ENCODE measurements around the gene IFITM10.
"Not testable (repeated sequence)": the region's sequence is repeated elsewhere in the genome, so short reads cannot be mapped to it uniquely, and the experiment has no call there.

The IFITM10 gene

GRCh38 chr11:1771700-1772099, 21.3 kb upstream of the IFITM10 start:
- H3K36me3 Mint-ChIP-seq (ENCODE audit: low read depth), result no peaks in the 10 kb centered on the region
- H3K4me1 Mint-ChIP-seq (ENCODE audit: low read depth), result peaks cover 26% of the 10 kb centered on the region
- DNase-seq, result no peak
- no peak overlapping the region for H3K27ac Mint-ChIP-seq
- no peaks in the 10 kb centered on the region for H3K9me3 Mint-ChIP-seq
- no peaks in the 10 kb centered on the region for H3K27me3 Mint-ChIP-seq
- H3K4me3 Mint-ChIP-seq, result no peak overlapping the region

DNA sequence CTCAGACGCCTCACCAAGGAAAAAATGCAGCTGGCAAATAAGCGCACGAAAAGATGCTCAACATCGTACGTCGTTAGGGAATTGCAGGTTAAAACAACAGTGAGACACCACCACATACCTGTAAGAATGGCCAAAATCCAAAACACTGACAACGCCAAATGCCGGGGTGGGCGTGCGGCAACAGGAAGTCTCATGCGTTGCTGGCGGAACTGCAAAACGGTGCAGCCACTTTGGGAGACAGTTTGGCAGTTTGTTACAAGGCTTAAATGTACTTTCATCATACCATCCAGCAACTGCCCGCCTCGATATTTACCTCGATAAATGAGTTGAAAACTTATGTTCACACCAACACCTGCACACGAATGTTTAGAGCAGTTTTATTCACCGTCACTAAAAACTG, 20.9 kb upstream of the IFITM10 start:
- Mint-ChIP-seq H3K27ac (no peak overlapping the region), H3K4me3 (no peak overlapping the region), H3K9me3 (no peaks in the 10 kb centered on the region), H3K36me3 (ENCODE audit: low read depth) (no peaks in the 10 kb centered on the region), H3K27me3 (no peaks in the 10 kb centered on the region), H3K4me1 (ENCODE audit: low read depth) (peaks cover 26% of the 10 kb centered on the region)
- no peak for DNase-seq

DNA sequence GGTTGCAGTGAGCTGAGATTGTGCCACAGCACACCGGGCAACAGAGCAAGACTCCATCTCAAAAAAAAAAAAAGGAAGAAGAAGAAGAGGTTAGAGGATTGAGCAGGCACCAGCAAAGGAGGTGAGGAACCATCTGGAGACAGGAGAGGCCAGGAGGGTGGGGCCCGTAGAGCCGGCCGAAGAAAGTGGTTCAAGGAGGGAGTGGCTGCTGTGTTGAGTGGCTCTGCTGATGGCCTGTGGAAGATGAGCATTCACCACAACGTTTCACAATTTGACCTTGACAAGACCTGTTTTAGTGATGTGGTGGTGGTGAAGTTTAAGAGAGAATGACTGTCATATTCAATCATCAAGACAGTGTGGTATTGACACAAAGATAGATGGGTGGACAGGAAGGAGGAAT, 20.1 kb upstream of the IFITM10 start:
- Mint-ChIP-seq H3K36me3 (ENCODE audit: low read depth) (no peaks in the 10 kb centered on the region), H3K27me3 (no peaks in the 10 kb centered on the region), H3K9me3 (no peaks in the 10 kb centered on the region), H3K4me3 (no peak overlapping the region), H3K4me1 (ENCODE audit: low read depth) (peaks cover 26% of the 10 kb centered on the region), H3K27ac (no peak overlapping the region)
- DNase-seq, result no peak

- H3K36me3 Mint-ChIP-seq (ENCODE audit: low read depth), result no peaks in the 10 kb centered on the region
Observed at GRCh38 chr11:1770061-1770460, 19.7 kb upstream of the IFITM10 start.

GRCh38 chr11:1769304-1769936, 19.0 kb upstream of the IFITM10 start:
- peaks cover 27% of the 10 kb centered on the region for H3K4me1 Mint-ChIP-seq (ENCODE audit: low read depth)
- DNase-seq; H3K27me3 Mint-ChIP-seq; H3K4me3 Mint-ChIP-seq; H3K27ac Mint-ChIP-seq; H3K36me3 Mint-ChIP-seq (ENCODE audit: low read depth); H3K9me3 Mint-ChIP-seq: not testable (repeated sequence)

More at GRCh38 chr11:1770061-1770460, 19.7 kb upstream of the IFITM10 start:
- DNase-seq, result peak; percentile 22
- Mint-ChIP-seq H3K27me3 (no peaks in the 10 kb centered on the region), H3K4me3 (no peak overlapping the region), H3K27ac (no peak overlapping the region), H3K9me3 (no peaks in the 10 kb centered on the region), H3K4me1 (ENCODE audit: low read depth) (peaks cover 26% of the 10 kb centered on the region)

DNA sequence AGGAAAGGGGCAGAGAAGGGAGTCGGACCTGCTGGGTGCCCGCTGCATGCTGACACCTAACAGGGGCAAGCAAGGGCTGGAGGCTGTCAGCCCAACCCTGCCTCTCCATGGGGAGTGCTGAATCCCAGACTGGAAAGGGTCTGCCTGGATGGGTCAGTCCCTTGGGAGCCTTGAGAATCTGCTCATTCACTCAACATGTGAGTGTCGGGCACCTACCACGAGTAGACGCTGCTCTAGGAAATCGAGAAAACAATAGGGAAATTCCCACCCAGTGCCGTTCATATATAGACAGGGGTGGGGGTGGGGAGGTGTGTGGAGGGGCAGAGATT, 17.7 kb upstream of the IFITM10 start:
- no peak for DNase-seq
- H3K4me1 Mint-ChIP-seq (ENCODE audit: low read depth), result peaks cover 26% of the 10 kb centered on the region
- H3K4me3 Mint-ChIP-seq, result no peak overlapping the region
- no peaks in the 10 kb centered on the region for H3K27me3 Mint-ChIP-seq
- H3K27ac Mint-ChIP-seq, result no peak overlapping the region
- H3K36me3 Mint-ChIP-seq (ENCODE audit: low read depth), result no peaks in the 10 kb centered on the region
- no peaks in the 10 kb centered on the region for H3K9me3 Mint-ChIP-seq

- Mint-ChIP-seq H3K36me3 (ENCODE audit: low read depth) (no peaks in the 10 kb centered on the region), H3K4me3 (no peak overlapping the region), H3K4me1 (ENCODE audit: low read depth) (peaks cover 28% of the 10 kb centered on the region), H3K27ac (no peak overlapping the region), H3K9me3 (no peaks in the 10 kb centered on the region), H3K27me3 (no peaks in the 10 kb centered on the region)
- DNase-seq, result no peak
Observed at GRCh38 chr11:1767399-1768140, 17.2 kb upstream of the IFITM10 start.

GRCh38 chr11:1766719-1767398, 16.5 kb upstream of the IFITM10 start:
- no peak overlapping the region for H3K4me3 Mint-ChIP-seq
- H3K36me3 Mint-ChIP-seq (ENCODE audit: low read depth), result no peaks in the 10 kb centered on the region
- H3K27ac Mint-ChIP-seq, result peak overlapping the region; percentile 22
- peaks cover 28% of the 10 kb centered on the region for H3K4me1 Mint-ChIP-seq (ENCODE audit: low read depth)
- H3K27me3 Mint-ChIP-seq, result no peaks in the 10 kb centered on the region
- DNase-seq, result no peak
- no peaks in the 10 kb centered on the region for H3K9me3 Mint-ChIP-seq

DNA sequence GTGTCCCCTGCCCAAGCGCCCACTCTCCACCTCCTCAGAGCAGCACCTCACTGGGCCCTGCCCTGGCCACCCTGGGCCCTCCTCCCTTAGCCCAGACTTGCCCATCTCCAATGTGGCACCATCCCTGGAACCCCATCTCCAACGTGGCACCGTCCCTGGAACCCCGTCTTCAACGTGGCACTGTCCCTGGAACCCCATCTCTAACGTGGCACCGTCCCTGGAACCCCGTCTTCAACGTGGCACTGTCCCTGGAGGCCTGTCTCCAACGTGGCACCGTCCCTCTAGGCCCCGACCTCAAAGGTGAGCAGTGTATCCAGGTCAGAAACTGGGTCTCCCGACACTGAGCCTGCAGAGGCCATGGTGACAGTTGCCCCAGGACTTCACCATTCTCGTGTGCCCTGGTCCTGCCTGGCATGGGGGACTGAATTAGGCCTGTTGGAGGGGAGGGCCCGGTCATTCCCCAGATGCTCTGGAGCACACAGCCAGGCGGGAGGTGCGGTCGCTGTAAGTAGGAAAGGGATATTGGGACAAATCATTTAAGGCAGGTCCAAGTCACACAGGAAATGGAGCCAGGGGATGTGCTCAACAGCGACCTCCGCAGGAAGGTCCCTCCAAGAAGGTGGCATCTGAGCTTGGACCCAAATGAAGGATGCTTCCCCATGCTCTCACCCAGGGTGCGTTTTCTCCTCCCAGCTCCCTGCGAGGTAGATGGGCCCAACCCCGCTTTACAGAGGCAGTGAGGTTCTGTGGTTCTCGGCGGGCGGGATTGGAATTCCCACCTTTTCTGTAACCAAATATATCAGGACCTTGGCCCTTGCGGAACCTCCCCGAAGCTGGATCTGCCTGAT, 15.7 kb upstream of the IFITM10 start:
- Mint-ChIP-seq H3K36me3 (ENCODE audit: low read depth) (peaks cover 4% of the 10 kb centered on the region), H3K4me3 (no peak overlapping the region), H3K9me3 (no peaks in the 10 kb centered on the region), H3K4me1 (ENCODE audit: low read depth) (peaks cover 35% of the 10 kb centered on the region), H3K27ac (peak overlapping the region; percentile 22), H3K27me3 (no peaks in the 10 kb centered on the region)
- DNase-seq, result no peak

DNA sequence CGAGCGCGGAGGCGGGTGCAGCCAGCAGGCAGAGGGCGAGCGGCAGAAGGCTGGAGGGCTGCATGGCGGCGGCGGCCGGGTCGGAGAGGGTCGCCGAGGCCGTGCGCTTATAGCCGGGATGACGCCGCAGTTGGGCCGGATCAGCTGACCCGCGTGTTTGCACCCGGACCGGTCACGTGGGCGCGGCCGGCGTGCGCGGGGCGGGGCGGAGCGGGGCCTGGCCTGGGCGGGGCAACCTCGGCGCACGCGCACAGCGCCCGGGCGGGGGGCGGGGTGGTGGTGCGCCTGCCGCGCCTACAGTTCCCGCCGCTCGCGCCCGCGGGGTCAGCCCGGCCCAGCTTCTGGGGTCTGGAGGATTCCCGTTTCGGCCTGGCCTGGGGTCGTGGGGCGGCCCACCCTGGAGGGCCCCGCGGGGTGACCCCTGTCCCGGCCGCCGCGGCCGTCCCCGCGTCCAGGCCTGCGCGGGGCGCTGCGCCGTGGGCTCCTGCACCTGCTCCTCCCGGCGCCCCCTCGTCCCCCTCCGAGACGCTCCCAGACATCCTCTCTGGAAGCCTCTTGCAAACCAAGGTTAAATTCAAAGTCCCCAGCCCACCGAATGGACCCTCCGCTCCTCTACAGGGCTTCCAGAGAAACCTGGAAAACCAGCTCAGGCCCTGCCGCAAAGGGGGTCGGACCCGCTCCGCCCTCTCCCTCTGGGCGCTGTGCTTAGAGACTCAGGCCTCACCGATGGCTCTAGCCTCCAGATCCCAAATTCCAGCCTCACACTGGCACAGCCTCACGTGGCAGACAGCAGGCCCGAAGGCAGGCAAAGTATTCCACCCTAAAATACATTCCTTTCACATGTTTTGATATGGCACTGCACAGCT, 13.6 kb upstream of the IFITM10 start, which contains the start of gene CTSD:
Gene CTSD, minus strand, starts transcription at position 132 of the 866 bp plus-strand sequence. Its CDS starts 68 bp downstream, at position 64.
- Mint-ChIP-seq H3K4me1 (ENCODE audit: low read depth) (peaks cover 48% of the 10 kb centered on the region), H3K36me3 (ENCODE audit: low read depth) (peaks cover 5% of the 10 kb centered on the region), H3K4me3 (peak within 1 kb of the TSS; percentile 86), H3K27me3 (no peaks in the 10 kb centered on the region), H3K9me3 (no peaks in the 10 kb centered on the region), H3K27ac (peak within 1 kb of the TSS; percentile 88)
- DNase-seq, result peak; percentile 96

DNA sequence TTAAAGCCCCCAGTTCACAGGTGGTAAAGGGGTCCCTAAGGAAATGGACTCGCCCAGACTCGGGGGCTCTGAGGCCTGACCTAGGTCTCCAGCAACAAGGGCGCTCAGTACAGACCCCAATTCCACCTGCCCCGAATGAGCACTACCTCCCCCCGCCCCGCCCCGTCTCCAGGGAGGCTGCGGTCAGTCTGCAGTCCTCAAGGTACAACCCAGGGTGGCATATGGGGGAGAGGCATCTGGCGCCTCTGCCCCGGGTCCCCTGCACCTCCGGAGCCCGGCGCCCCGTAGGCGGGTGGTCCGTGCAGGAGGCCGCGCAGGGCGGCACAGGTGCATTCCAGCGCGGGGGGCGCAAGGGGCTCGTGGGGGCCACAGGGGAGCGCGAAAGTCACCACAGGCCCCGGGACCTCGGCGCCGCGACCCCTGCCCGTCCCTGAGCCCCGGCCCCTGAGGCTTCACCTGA, 13.0 kb upstream of the IFITM10 start:
- H3K27me3 Mint-ChIP-seq, result no peaks in the 10 kb centered on the region
- DNase-seq, result no peak
- H3K4me1 Mint-ChIP-seq (ENCODE audit: low read depth), result peaks cover 54% of the 10 kb centered on the region
- H3K27ac Mint-ChIP-seq, result peak overlapping the region; percentile 72
- H3K36me3 Mint-ChIP-seq (ENCODE audit: low read depth), result peaks cover 11% of the 10 kb centered on the region
- peak overlapping the region; percentile 72 for H3K4me3 Mint-ChIP-seq
- no peaks in the 10 kb centered on the region for H3K9me3 Mint-ChIP-seq

DNA sequence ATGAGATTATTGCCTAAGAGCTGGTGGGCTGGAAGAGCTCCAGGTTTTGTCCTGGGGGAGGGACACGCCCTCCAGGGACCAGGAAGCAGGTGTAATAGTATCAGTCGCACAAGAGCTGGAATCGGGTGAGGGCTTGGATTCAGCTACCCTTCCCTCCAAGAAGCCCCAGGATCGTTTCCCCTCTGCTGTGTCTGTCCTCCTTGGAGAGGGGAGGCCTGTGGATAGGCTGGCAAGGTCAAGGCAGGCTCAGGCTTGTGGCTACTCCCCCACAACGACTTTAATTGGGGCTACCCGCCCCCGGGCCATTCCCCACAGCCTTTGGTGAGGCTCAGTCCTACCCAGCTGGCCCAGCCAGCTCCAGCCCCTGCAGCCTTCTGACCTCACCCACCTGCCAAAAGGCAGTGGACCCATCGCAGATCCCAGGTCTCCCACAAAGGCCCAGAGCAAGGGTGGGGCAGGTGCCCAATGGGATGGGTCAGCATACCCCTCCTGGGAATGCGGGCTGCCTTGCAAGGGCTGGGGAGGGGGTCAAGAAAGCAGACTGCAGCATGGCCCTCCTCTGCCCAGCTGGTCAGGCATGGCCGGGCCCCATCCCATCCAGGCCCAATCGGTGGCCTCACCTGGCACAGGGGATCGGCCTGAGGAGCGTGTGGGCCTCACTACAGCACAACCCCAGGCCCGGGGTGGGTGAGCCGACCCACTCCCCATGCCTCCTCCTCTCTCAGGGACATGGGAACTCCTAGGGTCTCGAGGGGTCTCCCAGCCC, 12.3 kb upstream of the IFITM10 start:
- peak; percentile 37 for DNase-seq
- Mint-ChIP-seq H3K4me1 (ENCODE audit: low read depth) (peaks cover 55% of the 10 kb centered on the region), H3K4me3 (peak overlapping the region; percentile 72), H3K27ac (peak overlapping the region; percentile 72), H3K27me3 (no peaks in the 10 kb centered on the region), H3K36me3 (ENCODE audit: low read depth) (peaks cover 12% of the 10 kb centered on the region), H3K9me3 (no peaks in the 10 kb centered on the region)
